ENCODE measurements around the gene GOLGA6C. TPM values are rescaled to one million over a fixed set of nuclear protein-coding genes. Genes with fewer than 3 reads are reported as not detected.
A peak's percentile ranks its signal among the peaks of the same experiment; 100 is the strongest.
"Not testable (repeated sequence)": the region's sequence is repeated elsewhere in the genome, so short reads cannot be mapped to it uniquely, and the experiment has no call there.

Gene GOLGA6C
- total RNA-seq, 1 donor from 2014 or later: not detected

GRCh38 chr15:75227663-75228280 lies 30.4 kb upstream of the GOLGA6C start:
- no peak for DNase-seq (ENCODE audit: low read depth in 2 of 2)

GRCh38 chr15:75228787-75229186 lies 29.3 kb upstream of the GOLGA6C start:
- no peak for DNase-seq (ENCODE audit: low read depth in 2 of 2)

GRCh38 chr15:75229191-75230015 lies 28.7 kb upstream of the GOLGA6C start:
- DNase-seq (ENCODE audit: low read depth in 2 of 2): no peak

GRCh38 chr15:75230016-75230343 lies 28.2 kb upstream of the GOLGA6C start:
- DNase-seq (ENCODE audit: low read depth in 2 of 2): no peak

GRCh38 chr15:75230551-75231371 lies 27.4 kb upstream of the GOLGA6C start:
- peak in 1 of 2 donors; percentile 18 for DNase-seq (ENCODE audit: low read depth in 2 of 2)

- DNase-seq (ENCODE audit: low read depth in 2 of 2): no peak
These were observed 26.3 kb upstream of the GOLGA6C start for GRCh38 chr15:75231836-75232235.

GRCh38 chr15:75232252-75232813 lies 25.8 kb upstream of the GOLGA6C start:
- no peak for DNase-seq (ENCODE audit: low read depth in 2 of 2)

GRCh38 chr15:75232826-75233503 lies 25.2 kb upstream of the GOLGA6C start:
- no peak for DNase-seq (ENCODE audit: low read depth in 2 of 2)

- no peak for DNase-seq (ENCODE audit: low read depth in 2 of 2)
These were observed 24.5 kb upstream of the GOLGA6C start for GRCh38 chr15:75233504-75234190.

- DNase-seq (ENCODE audit: low read depth in 2 of 2): no peak
These were observed 23.8 kb upstream of the GOLGA6C start for GRCh38 chr15:75234191-75234810.

GRCh38 chr15:75235051-75235673 lies 23.0 kb upstream of the GOLGA6C start:
- no peak for DNase-seq (ENCODE audit: low read depth in 2 of 2)

GRCh38 chr15:75235760-75236729 lies 22.1 kb upstream of the GOLGA6C start:
- no peak for DNase-seq (ENCODE audit: low read depth in 2 of 2)

- DNase-seq (ENCODE audit: low read depth in 2 of 2): no peak
These were observed 20.7 kb upstream of the GOLGA6C start for GRCh38 chr15:75237316-75237982.

- DNase-seq (ENCODE audit: low read depth in 2 of 2): no peak
These were observed 20.0 kb upstream of the GOLGA6C start for GRCh38 chr15:75238150-75238549.

- DNase-seq (ENCODE audit: low read depth in 2 of 2): not testable (repeated sequence)
These were observed 12.4 kb upstream of the GOLGA6C start for GRCh38 chr15:75245741-75246140.

GRCh38 chr15:75248991-75249390 lies 9.1 kb upstream of the GOLGA6C start:
- DNase-seq (ENCODE audit: low read depth in 2 of 2): not testable (repeated sequence)

GRCh38 chr15:75249726-75250125 lies 8.4 kb upstream of the GOLGA6C start:
- no peak for DNase-seq (ENCODE audit: low read depth in 2 of 2)

GRCh38 chr15:75251343-75251742 lies 6.8 kb upstream of the GOLGA6C start:
- not testable (repeated sequence) for DNase-seq (ENCODE audit: low read depth in 2 of 2)
